Central memory CD4-positive, alpha-beta T cell (primary cell): ENCODE data around the gene SLC29A3.
"Not testable (repeated sequence)": the region's sequence is repeated elsewhere in the genome, so short reads cannot be mapped to it uniquely, and the experiment has no call there.

Source experiments
- DNase-seq: peaks from one replicate; pipeline ENCODE4 v3.0.0; 2022

SLC29A3 gene

DNA sequence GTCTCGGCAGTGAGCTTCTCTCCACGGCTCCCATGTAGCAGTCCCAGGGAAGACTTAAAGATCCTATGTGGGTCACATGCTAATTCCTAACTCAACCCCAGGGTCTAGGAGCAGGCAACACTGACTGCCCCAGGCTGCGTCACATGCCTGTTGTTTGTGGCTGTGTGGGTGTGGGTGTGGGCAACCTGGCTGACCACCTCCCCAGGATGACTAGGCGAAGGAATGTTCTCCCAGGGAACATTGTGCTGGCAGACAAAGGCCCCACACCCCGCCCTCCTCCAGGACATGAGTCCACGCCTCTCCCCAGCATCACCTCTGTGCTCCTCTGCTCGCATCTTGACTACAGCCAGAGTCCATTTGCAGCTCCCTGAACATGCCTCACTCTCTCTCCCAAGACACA lies 30.3 kb downstream of the SLC29A3 start:
- DNase-seq = no peak

DNA sequence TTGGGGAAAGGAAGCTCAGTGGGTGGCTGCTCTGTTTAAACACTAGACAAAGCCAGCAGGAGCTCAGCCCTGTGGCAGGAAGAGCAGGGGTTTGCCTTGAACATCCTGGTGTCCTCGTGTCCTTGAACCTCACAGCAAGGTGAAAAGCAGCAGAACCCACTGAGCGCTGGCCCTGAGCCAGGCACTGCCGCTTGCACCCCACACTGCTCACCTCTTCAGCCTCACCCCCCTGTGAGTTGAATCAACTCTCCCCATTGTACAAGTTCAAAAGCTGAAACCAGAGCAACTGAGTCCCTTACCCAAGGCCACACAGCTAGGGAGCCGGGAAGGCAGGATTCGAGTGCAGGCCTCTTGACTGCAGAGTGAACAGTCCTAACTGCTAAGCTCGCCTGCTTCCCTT lies 32.0 kb downstream of the SLC29A3 start:
- no peak for DNase-seq

GRCh38 chr10:71351628-71352319 lies 32.7 kb downstream of the SLC29A3 start:
- DNase-seq = no peak

GRCh38 chr10:71353639-71354038 lies 34.6 kb downstream of the SLC29A3 start:
- DNase-seq = no peak

DNA sequence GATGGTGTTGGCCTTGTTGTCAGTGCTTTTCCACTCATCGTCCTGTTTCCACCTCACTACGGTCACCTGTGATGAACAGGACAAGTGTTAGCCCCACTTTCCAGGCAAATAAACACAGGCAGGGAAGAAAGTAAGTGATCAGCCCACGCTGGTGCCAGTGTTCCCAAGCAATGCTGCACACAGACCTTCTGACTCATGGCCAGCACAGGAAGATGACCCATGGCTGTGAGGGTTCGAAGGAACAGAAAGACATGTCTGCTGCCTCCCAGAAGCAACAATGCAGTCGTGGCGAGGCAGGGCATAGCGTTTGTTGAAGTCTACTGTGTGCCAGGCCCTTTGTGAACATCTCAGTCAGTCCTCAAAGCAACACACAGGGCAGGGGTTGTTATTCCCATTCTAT lies 35.7 kb downstream of the SLC29A3 start:
- no peak for DNase-seq

DNA sequence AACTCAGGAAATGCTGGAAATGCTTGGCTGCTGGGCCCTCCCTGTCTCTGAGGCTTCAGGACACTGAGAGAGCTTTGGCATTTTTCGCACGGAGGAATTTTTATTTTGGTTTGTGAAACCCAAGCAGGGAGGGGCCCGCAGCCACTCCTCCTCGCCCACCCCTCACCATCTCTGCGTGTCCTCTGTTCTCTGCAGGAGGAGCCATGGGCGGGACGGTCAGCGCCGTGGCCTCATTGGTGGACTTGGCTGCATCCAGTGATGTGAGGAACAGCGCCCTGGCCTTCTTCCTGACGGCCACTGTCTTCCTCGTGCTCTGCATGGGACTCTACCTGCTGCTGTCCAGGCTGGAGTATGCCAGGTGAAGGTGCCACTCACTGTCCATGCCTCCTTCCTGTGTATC lies 36.8 kb downstream of the SLC29A3 start:
- no peak for DNase-seq

DNA sequence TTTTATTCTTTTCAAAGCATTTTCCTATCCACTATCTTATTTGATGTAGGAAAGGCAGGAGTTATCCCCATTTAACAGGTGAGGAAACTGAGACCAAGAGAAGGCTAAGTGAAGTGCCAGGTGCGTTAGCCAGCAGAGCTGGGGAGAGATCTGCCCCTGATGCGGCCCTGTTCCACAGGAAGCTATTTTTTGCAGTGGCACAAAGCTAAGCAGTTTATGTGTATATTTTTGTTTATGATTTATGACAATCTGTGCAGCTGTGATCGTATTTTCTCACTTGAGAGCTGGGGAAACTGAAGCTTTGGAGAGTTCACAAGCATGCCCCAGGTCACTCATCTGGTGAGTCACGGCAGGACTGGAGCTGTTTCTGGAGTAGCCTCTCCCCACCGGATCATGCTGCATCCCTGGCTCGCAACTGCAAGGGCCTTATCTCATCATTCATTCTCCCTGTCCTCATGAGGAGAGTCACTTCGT lies 38.8 kb downstream of the SLC29A3 start:
- DNase-seq = no peak

DNA sequence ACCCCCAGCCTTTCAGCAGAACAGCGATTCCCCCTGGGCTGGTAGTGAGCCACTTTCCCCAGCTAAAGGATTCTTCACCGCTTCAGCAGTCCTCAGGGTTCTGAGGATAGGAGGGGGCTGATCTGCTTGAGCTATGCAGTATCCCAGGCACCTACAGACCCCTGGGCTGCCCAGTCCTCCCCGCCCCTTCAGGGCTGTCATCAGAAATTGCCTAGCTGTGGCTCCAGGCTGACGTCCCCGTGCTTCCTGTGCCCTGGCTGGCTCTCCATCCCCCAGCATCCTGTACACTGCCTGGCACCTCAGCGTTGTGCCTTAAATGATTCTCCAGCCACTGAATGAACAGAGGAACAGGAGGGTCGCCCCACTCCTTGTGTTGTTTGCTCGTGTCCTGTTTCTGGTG lies 39.2 kb downstream of the SLC29A3 start:
- no peak for DNase-seq

GRCh38 chr10:71358906-71359305 lies 39.8 kb downstream of the SLC29A3 start:
- DNase-seq = not testable (repeated sequence)

DNA sequence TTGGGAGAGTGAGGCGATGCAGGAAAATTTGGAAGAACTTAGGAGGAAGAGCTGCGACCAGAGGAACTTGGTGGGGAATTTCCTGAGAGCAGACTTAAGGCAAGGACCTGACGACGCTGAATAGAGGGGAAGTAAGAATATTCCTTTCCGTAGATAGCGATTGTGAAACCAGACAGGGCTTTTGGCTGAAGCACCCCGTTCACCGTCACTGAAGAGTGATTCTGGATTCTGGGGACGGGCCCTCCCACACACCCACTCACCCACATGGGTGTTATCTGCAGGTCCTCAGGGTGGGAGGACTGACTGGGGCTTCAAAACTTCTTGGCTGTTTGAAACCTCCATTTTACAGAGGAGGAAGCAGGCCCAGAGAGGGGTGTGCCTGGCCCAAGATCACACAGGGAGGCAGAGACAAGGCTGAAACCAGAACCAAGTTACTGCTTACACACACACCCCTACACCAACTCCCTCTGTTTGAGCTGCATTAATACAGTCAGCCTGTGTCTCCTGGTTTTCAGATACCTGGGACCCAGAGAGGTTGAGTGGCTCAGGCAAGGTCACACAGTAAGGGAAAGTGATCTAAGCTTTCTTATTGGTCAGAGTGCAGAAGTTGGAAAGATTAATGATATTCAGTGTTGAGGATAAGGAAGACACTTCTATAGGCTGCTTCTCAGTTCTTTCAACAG lies 40.4 kb downstream of the SLC29A3 start:
- no peak for DNase-seq

DNA sequence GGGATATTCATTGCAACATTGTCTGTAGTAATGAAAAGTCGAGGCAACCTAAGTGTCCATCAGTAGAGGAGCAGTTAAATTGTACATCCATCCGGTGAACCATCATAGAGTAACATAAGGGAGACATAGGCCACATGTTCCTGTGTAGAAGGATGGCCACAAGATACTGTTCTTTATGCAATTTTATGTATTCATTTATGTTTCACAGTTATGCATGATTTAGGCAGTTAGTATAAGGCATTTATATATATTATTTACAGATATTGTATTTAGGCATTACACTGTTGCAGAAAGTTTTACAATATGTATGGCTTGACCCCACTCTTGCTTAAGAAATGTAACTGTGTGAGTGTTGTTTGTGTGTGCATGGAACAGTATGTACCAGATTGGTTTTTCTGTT lies 41.7 kb downstream of the SLC29A3 start:
- DNase-seq = no peak

GRCh38 chr10:71361581-71361980 lies 42.5 kb downstream of the SLC29A3 start:
- no peak for DNase-seq

DNA sequence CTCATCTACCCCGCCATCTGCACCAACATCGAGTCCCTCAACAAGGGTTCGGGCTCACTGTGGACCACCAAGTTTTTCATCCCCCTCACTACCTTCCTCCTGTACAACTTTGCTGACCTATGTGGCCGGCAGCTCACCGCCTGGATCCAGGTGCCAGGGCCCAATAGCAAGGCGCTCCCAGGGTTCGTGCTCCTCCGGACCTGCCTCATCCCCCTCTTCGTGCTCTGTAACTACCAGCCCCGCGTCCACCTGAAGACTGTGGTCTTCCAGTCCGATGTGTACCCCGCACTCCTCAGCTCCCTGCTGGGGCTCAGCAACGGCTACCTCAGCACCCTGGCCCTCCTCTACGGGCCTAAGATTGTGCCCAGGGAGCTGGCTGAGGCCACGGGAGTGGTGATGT lies 43.1 kb downstream of the SLC29A3 start:
- DNase-seq = no peak

GRCh38 chr10:71363936-71364335 lies 44.9 kb downstream of the SLC29A3 start:
- no peak for DNase-seq

DNA sequence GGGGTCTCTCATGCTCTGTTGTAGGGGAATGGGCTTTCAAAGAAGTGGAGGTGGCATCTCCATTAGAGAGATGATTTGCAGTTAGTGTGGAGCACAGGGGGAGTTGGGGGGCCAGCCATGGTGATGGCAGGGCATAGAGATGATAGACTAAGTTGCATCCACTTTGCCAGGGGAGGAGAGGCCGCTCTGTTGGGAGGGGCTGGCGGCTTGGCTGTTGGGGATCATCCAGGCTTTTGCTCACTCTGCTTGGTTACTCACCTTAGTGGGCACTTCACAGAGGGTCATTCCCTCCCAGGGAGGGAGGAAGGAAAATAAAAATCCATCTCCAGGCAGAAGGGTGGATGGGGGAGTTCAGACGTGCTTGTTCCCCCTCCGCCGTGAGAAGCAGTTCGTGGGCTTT lies 46.3 kb downstream of the SLC29A3 start:
- DNase-seq = no peak

DNA sequence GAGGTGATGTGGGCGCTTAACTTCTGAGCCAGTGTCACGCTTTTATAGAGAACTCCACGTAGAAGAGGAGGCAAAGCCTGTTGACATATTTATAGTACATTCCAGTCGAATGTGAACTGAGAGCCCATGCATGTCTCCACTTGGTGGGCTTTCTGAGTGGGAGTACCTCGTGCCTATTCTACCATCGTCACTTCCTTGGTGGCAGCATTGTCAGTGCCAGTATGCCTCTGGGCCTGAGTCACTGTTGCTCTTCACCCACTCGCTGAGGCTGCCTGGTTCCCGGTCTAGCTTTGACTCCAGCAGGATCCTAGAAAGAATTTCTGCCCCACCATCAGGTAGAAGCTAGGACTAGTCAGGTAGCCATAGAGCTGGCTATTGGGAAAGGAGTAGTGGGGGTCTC lies 47.6 kb downstream of the SLC29A3 start:
- DNase-seq = no peak

DNA sequence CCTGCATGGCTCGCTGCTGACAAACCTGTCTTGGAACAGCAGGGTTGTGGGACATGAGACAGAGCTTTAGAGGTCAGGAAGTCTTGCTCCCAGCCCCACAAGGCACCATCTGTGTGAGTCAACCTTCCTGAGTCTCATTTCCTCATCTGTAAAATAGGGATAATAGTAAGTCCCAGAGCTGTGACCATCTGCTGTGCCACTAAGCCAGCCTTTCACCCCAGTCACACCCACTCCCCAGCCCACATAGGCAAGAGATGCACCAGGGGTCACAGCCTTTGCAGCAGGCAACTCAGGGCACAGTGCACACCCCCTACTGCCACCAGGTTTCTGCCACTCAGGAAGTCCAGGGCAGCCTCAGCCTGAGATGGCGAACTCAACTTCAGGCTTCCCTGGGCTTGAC lies 48.2 kb downstream of the SLC29A3 start:
- DNase-seq = no peak

DNA sequence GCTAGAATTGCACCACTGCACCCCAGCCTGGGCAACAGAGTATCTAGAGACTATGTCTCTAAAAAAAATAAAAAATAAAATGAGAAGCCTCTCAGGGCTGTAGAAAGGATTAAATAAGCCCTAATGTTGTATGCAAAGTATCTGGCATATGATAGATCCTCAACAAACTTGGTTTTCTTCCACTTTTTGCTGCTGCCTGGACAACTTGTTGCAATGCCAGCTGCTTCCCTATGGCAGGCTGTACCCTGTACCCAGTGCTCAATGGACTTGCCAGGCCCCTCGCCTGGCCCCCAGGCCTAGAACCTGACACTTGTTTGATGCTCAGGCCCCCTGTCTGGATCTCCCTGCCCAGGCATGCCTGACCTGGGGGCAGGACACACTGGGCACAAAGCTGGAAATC lies 49.1 kb downstream of the SLC29A3 start:
- DNase-seq = no peak

DNA sequence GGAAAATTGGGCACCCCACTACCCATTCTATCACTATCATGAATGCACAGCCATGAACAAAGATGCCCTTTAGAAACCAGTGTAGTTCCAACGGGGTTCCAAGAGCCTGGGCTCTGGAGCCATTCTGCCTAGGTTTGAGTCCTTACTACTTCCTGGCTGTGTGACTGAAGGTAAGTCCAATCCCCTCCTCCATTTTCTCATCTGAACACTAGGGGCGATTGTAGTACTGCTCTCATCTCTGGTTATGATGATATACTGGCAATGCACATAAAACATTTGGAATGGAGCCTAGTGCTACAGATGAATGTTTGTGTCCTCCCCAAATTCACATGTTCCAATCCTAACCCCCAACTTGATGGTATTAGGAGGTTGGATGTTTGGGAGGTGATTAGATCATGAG lies 49.6 kb downstream of the SLC29A3 start:
- DNase-seq = no peak

DNA sequence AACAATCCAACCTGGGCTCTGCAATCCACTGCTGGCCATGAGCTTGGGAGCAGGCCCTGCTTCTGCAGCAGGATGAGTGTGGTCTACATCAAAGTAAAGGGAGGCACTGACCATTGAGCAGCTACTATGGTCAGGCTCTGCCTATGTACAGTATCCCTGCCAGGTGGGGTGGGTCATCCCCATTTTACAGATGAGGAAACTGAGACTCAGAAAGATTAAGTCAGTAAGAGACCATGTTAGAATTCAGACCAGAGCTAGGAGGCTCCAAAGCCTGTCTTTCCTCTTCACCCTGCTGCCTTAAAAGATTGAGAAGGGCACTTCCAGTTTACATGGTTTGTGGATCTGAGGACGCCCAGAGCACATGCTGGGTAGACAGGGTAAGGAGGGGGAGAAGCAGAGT lies 50.5 kb downstream of the SLC29A3 start:
- no peak for DNase-seq

- no peak for DNase-seq
These were observed 51.0 kb downstream of the SLC29A3 start for GRCh38 chr10:71370031-71370430.

DNA sequence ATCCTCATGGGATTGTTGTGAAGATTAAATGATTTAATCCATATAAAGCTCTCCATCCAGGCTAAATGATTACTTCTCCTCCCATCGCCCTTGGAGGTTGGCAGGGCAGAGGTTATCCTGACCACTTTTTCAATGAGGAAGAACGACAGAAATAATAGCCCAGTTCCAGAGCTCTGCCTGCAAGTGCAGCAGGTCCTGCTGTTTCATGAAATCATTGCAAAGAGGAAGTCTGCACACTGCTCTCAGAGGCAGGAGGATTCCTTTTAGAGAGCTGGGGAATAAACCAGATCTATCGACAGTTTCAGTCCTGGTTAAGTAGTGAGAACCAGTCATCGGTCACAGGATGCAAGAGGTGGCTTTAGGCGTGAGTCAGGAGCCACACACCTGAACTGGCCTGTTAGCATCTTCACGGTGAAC lies 52.7 kb downstream of the SLC29A3 start:
- no peak for DNase-seq

DNA sequence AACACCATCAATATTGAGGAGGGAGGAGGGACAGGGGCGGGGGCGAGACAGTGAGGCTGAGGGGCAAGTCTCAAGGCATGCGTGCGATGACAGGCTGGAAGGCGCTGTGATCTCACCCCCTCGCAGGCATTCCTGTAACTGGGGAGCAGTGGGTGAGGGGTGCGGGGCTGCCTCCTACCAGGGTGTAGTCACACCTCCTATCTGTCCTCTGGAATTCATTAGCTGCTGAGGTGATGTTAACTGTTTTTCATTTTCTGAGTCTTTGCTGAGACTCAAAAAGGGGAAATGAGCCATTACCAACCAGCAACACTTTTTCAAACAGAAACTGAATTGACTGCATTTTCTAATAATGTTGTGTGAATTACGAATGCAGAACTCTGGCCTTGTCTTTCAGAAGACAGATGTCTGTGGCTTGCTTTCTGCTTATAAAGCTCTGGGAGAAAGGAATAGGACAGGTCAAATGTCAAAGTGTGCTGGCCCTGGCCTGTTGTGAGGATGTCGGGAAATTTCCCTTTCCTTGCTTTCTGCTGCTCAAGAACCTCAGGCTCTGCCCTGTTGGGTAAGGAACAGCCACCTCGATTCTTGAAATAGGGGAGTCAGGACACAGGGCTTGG lies 53.9 kb downstream of the SLC29A3 start:
- DNase-seq = no peak
